Tibial nerve (tissue), 4 donors: ENCODE results near the gene PDK3.

Source experiments
- EP300 ChIP-seq, 2 donors: sonication (generic); formaldehyde crosslinking; IDR thresholded peaks; one replicate each; pipeline ENCODE4 v1.6.1; 2017; ENCODE audit warnings: antibody characterized with exemption in 2 of 2, mild to moderate bottlenecking in 1 of 2
- POLR2A ChIP-seq, 2 donors: fragments of 450-650 bp; IDR thresholded peaks; one replicate each; pipeline ENCODE4 v1.6.1; 2017; ENCODE audit warnings: antibody characterized with exemption in 2 of 2, mild to moderate bottlenecking in 2 of 2, moderate library complexity in 2 of 2
- TF ChIP-seq, protein P1 (sequence below), 5 experiments: fragments of 200-600 bp in 3 of 5; fragments of 450-650 bp in 2 of 5; sonication (generic) in 3 of 5; IDR thresholded peaks; one replicate each; pipeline ENCODE4 v1.5.1; 2016 to 2019; ENCODE audit warnings: antibody characterized with exemption in 5 of 5, mild to moderate bottlenecking in 3 of 5, moderate library complexity in 2 of 5

- TF ChIP-seq, protein P1, sequence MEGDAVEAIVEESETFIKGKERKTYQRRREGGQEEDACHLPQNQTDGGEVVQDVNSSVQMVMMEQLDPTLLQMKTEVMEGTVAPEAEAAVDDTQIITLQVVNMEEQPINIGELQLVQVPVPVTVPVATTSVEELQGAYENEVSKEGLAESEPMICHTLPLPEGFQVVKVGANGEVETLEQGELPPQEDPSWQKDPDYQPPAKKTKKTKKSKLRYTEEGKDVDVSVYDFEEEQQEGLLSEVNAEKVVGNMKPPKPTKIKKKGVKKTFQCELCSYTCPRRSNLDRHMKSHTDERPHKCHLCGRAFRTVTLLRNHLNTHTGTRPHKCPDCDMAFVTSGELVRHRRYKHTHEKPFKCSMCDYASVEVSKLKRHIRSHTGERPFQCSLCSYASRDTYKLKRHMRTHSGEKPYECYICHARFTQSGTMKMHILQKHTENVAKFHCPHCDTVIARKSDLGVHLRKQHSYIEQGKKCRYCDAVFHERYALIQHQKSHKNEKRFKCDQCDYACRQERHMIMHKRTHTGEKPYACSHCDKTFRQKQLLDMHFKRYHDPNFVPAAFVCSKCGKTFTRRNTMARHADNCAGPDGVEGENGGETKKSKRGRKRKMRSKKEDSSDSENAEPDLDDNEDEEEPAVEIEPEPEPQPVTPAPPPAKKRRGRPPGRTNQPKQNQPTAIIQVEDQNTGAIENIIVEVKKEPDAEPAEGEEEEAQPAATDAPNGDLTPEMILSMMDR (IDR thresholded peaks at IDR 0.05): peak in 3 of 5 experiments; percentile 8 to 31 (median 30)
- TF ChIP-seq POLR2A (IDR thresholded peaks at IDR 0.05) (no peak), EP300 (IDR thresholded peaks at IDR 0.05) (no peak)
Observed at GRCh38 chrX:24515447-24515846, 50.4 kb downstream of the PDK3 start.
